ENCODE data around the gene SMAD4. TPM values are rescaled to one million over a fixed set of nuclear protein-coding genes. Genes with fewer than 3 reads are reported as not detected.

The SMAD4 gene
- total and polyA plus RNA-seq, 2 of the 8 experiments (the other 6 are each of a cell fraction or from before 2014, with no cell fraction given) = 86.5 to 139 TPM

DNA sequence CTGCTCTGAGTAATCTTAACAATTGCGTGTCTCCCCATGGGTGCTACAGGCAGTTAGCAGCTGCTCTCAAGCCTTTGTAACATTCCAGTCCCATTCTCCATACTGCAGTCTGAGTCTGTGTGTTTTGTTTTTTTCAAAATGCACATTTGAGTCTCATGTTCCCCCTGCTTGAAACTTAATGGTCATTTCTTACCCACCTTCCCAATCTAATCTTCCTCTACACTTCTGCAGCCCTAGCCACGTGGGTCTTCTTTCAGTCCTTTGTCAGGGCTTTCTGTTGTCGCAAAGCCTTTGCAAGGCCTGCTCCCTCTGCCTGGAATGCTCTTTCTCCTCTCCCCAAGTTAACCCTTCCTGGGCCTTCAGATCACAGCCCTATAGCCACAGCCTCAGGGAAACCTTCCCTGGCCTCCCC, 37.7 kb upstream of the SMAD4 start:
- H3K4me3 ChIP-seq (ENCODE audit: extremely low read depth in 1 of 4, insufficient read depth in 2 of 4, low read depth in 3 of 4, low read length in 4 of 4) = peak overlapping the region in 1 of 4 experiments; percentile 16; a peak in 1 of 8 replicates
- ChIA-PET POLR2A (ENCODE audit: partially characterized antibody) (interaction anchor here (1.0 to 1.1 kb wide), 3 partner anchors 13 to 38 kb away, joined by 3 to 5 read pairs (median 3); partner anchors contain the start of gene SMAD4), CTCF (ENCODE audit: partially characterized antibody) (interaction anchor here (1.0 kb wide), 1 partner anchor 13 kb away, joined by 3 read pairs; no protein-coding TSS in a partner anchor)
- peak overlapping the region; percentile 74 for H3K18ac ChIP-seq (ENCODE audit: extremely low read depth, low read length)
- H3K14ac ChIP-seq (ENCODE audit: insufficient read length) = no peak overlapping the region
- H2AK5ac ChIP-seq (ENCODE audit: low read depth, low read length) = peak overlapping the region; percentile 60; the same call in 1 of the 2 replicates
- H3K9ac ChIP-seq (replicated peaks in 1 of 4; ENCODE audit: extremely low read depth in 1 of 4, low read depth in 3 of 4, low read length in 3 of 4) = peak overlapping the region in 3 of 4 experiments; percentile 44 to 56 (median 44); a peak in 4 of 7 replicates
- H3K4ac ChIP-seq (replicated peaks; ENCODE audit: insufficient read length, low read depth, low read length) = peak overlapping the region; percentile 98
- peaks cover 0 to 8% (median 5%) of the 10 kb centered on the region in 4 experiments; a peak in 3 of 7 replicates for H3K4me1 ChIP-seq (replicated peaks in 1 of 4; ENCODE audit: control insufficient read depth in 3 of 4, insufficient read depth in 4 of 4, low read length in 3 of 4)
- WGBS, 2 experiments (ENCODE audit: extremely low coverage in 1 of 2, insufficient coverage in 1 of 2, insufficient read length in 1 of 2, insufficient replicate concordance in 2 of 2, low coverage in 1 of 2, low lambda C conversion rate in 2 of 2, missing lambda C conversion rate in 1 of 2) = 11% methylated on average over 3 of the region's 3 CpGs; no CpG with 5 or more reads in 1 of the 2 experiments
- no peak overlapping the region for H2BK15ac ChIP-seq (ENCODE audit: low read length)
- H2BK12ac ChIP-seq (ENCODE audit: low read depth, low read length) = no peak overlapping the region; the same call in 1 of the 2 replicates
- H3K36me3 ChIP-seq (ENCODE audit: control insufficient read depth in 2 of 4, insufficient read depth in 4 of 4, low read length in 3 of 4) = no peaks in the 10 kb centered on the region
- H2BK120ac ChIP-seq (replicated peaks; ENCODE audit: low read depth, low read length) = peak overlapping the region; percentile 98
- peak overlapping the region; percentile 66; the same call in 1 of the 2 replicates for H2BK20ac ChIP-seq (ENCODE audit: low read length)
- no peaks in the 10 kb centered on the region for H3K79me1 ChIP-seq (ENCODE audit: low read depth, low read length)
- no peaks in the 10 kb centered on the region for H3K23me2 ChIP-seq (ENCODE audit: low read depth, low read length)
- H4K8ac ChIP-seq (ENCODE audit: extremely low read depth, insufficient read depth, low read length) = no peak overlapping the region
- peak overlapping the region; percentile 29 to 58; a peak in 3 of 4 replicates for H3K4me2 ChIP-seq (ENCODE audit: insufficient read depth in 1 of 2, low read depth in 2 of 2, low read length in 2 of 2)
- H2AFZ ChIP-seq (ENCODE audit: low read length) = peak overlapping the region; percentile 93
- H4K20me1 ChIP-seq (replicated peaks in 1 of 2; ENCODE audit: control insufficient read depth in 1 of 2, insufficient read depth in 2 of 2, low read length in 2 of 2) = no peaks in the 10 kb centered on the region
- DNase-seq (ENCODE audit: low read depth in 1 of 2, low spot score in 2 of 2) = peak; percentile 50 to 53
- H3K56ac ChIP-seq (replicated peaks; ENCODE audit: insufficient read length, low read depth, low read length) = peak overlapping the region; percentile 37
- no peak overlapping the region for H3K27ac ChIP-seq (ENCODE audit: low read depth, low read length)
- H3K23ac ChIP-seq (ENCODE audit: insufficient read length) = no peak overlapping the region
- no peaks in the 10 kb centered on the region for H3K27me3 ChIP-seq (replicated peaks in 1 of 4; ENCODE audit: control insufficient read depth in 3 of 4, extremely low read depth in 1 of 4, insufficient read depth in 3 of 4, low read length in 3 of 4)
- H3K79me2 ChIP-seq (ENCODE audit: control insufficient read depth in 1 of 2, insufficient read depth in 2 of 2, low read length in 2 of 2) = no peaks in the 10 kb centered on the region
- H4K5ac ChIP-seq (ENCODE audit: insufficient read length, low read depth, low read length) = peak overlapping the region; percentile 45
- H3K9me3 ChIP-seq (ENCODE audit: insufficient read depth in 2 of 2, low read depth in 1 of 2, low read length in 1 of 2) = no peaks in the 10 kb centered on the region
- peak overlapping the region; percentile 84 for H4K91ac ChIP-seq (replicated peaks; ENCODE audit: insufficient read length, low read length)
- FAIRE-seq = peak; percentile 52
- peak overlapping the region; percentile 77; the same call in 1 of the 2 replicates for H2BK5ac ChIP-seq (ENCODE audit: low read depth, low read length)
- TF ChIP-seq ASH2L (IDR thresholded peaks at IDR 0.05; ENCODE audit: low read length) = peak; percentile 45
- TF ChIP-seq JUND (IDR thresholded peaks at IDR 0.05; ENCODE audit: low read length) = no peak
- no peak; the same call in 1 of the 2 replicates for TF ChIP-seq TAF1 (IDR thresholded peaks at IDR 0.05; ENCODE audit: low read depth, low read length)
- TF ChIP-seq, protein P1, sequence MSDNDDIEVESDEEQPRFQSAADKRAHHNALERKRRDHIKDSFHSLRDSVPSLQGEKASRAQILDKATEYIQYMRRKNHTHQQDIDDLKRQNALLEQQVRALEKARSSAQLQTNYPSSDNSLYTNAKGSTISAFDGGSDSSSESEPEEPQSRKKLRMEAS (IDR thresholded peaks at IDR 0.05) = peak; percentile 82
- TF ChIP-seq JUN (IDR thresholded peaks at IDR 0.05; ENCODE audit: low read depth, low read length) = no peak
- no peak for TF ChIP-seq GTF2F1 (IDR thresholded peaks at IDR 0.05; ENCODE audit: borderline replicate concordance, low read depth, low read length)
- peak in 1 of 2 experiments; percentile 20; a peak in 1 of 4 replicates for TF ChIP-seq RAD21 (IDR thresholded peaks at IDR 0.05 in 1 of 2, conservative IDR thresholded peaks at IDR 0.05 in 1 of 2; ENCODE audit: low read depth in 2 of 2, low read length in 2 of 2)
- no peak for TF ChIP-seq TCF12 (IDR thresholded peaks at IDR 0.05; ENCODE audit: low read depth, low read length)
- TF ChIP-seq POLR2A (IDR thresholded peaks at IDR 0.05; ENCODE audit: control extremely low read depth in 1 of 2, low read depth in 2 of 2, low read length in 2 of 2) = peak in 1 of 2 experiments; percentile 34; a peak in 2 of 3 replicates
- TF ChIP-seq BCL11A (IDR thresholded peaks at IDR 0.05; ENCODE audit: low read depth in 2 of 2, low read length in 2 of 2) = no peak
- TF ChIP-seq MAFK (IDR thresholded peaks at IDR 0.05; ENCODE audit: low read depth, low read length) = no peak
- TF ChIP-seq ZNF274 (IDR thresholded peaks at IDR 0.05; ENCODE audit: borderline replicate concordance, extremely low read depth, low read length) = no peak
- peak; percentile 90 for TF ChIP-seq TEAD4 (IDR thresholded peaks at IDR 0.05; ENCODE audit: low read depth, low read length)

All from H1 (cell line).